HTERT RPE-1 (cell line): Measurements from ENCODE around the gene CBX6.

Source experiments
- in situ Hi-C: fragments of 300-500 bp; cut with MboI; formaldehyde crosslinking; loops from 4 replicates; pipeline ENCODE4 v1.14.3; 2020; ENCODE audit warnings: low sequenced_read_pairs

Gene CBX6

GRCh38 chr22:38841211-38841610, 30.8 kb downstream of the CBX6 start:
- in situ Hi-C loops, result no loop called here

GRCh38 chr22:38840129-38840528, 31.9 kb downstream of the CBX6 start:
- in situ Hi-C loops, result no loop called here

- in situ Hi-C loops, result no loop called here
Observed at GRCh38 chr22:38839686-38840085, 32.3 kb downstream of the CBX6 start.

GRCh38 chr22:38837414-38837928, 34.5 kb downstream of the CBX6 start:
- in situ Hi-C loops, result no loop called here

- in situ Hi-C loops, result no loop called here
Observed at GRCh38 chr22:38835888-38836301, 36.1 kb downstream of the CBX6 start.

GRCh38 chr22:38834991-38835390, 37.0 kb downstream of the CBX6 start:
- in situ Hi-C loops, result no loop called here

GRCh38 chr22:38834215-38834953, 37.6 kb downstream of the CBX6 start:
- in situ Hi-C loops, result no loop called here

- in situ Hi-C loops, result no loop called here
Observed at GRCh38 chr22:38833061-38833460, 39.0 kb downstream of the CBX6 start.

GRCh38 chr22:38832005-38832978, 39.7 kb downstream of the CBX6 start:
- in situ Hi-C loops, result no loop called here

- in situ Hi-C loops, result no loop called here
Observed at GRCh38 chr22:38831166-38831945, 40.7 kb downstream of the CBX6 start.

- in situ Hi-C loops, result no loop called here
Observed at GRCh38 chr22:38830845-38831108, 41.2 kb downstream of the CBX6 start.

- in situ Hi-C loops, result no loop called here
Observed at GRCh38 chr22:38830026-38830844, 41.8 kb downstream of the CBX6 start.

GRCh38 chr22:38829485-38829884, 42.5 kb downstream of the CBX6 start:
- in situ Hi-C loops, result no loop called here

GRCh38 chr22:38828616-38829205, 43.3 kb downstream of the CBX6 start:
- in situ Hi-C loops, result no loop called here

- in situ Hi-C loops, result no loop called here
Observed at GRCh38 chr22:38828191-38828590, 43.8 kb downstream of the CBX6 start.

- in situ Hi-C loops, result no loop called here
Observed at GRCh38 chr22:38827510-38827909, 44.5 kb downstream of the CBX6 start.

GRCh38 chr22:38826801-38827200, 45.2 kb downstream of the CBX6 start:
- in situ Hi-C loops, result no loop called here

GRCh38 chr22:38826386-38826785, 45.6 kb downstream of the CBX6 start:
- in situ Hi-C loops, result no loop called here

GRCh38 chr22:38824585-38824984, 47.4 kb downstream of the CBX6 start:
- in situ Hi-C loops, result no loop called here

GRCh38 chr22:38823637-38824036, 48.4 kb downstream of the CBX6 start:
- in situ Hi-C loops, result no loop called here
